Stimulated activated CD4-positive, alpha-beta T cell treated with anti-CD3 and anti-CD28 coated beads, Interleukin-1b, Interleukin-23, amount 100 ng/mL, for 48 hours (primary cell): ENCODE measurements around the gene DHRS7.
A peak's percentile ranks its signal among the peaks of the same experiment; 100 is the strongest.

Experiments used
- DNase-seq: peaks from one replicate; pipeline ENCODE4 v3.0.0-alpha.2; 2020

DHRS7 gene

GRCh38 chr14:60164712-60165546 lies at the start of gene DHRS7:
Gene DHRS7, minus strand, starts transcription at chr14:60165398. Its CDS starts 89 bp downstream, at chr14:60165309.
- DNase-seq: peak; percentile 64

GRCh38 chr14:60214415-60215126 lies 49.4 kb upstream of the DHRS7 start:
- no peak for DNase-seq

- DNase-seq: no peak
These were observed 48.8 kb upstream of the DHRS7 start for GRCh38 chr14:60214003-60214402.

GRCh38 chr14:60212503-60213371 lies 47.5 kb upstream of the DHRS7 start:
- DNase-seq: no peak

- DNase-seq: no peak
These were observed 46.0 kb upstream of the DHRS7 start for GRCh38 chr14:60211153-60211552.

GRCh38 chr14:60210703-60211102 lies 45.5 kb upstream of the DHRS7 start:
- no peak for DNase-seq

GRCh38 chr14:60206837-60207533 lies 41.8 kb upstream of the DHRS7 start:
- no peak for DNase-seq

GRCh38 chr14:60206249-60206670 lies 41.1 kb upstream of the DHRS7 start:
- no peak for DNase-seq

- no peak for DNase-seq
These were observed 39.9 kb upstream of the DHRS7 start for GRCh38 chr14:60204843-60205774.

- DNase-seq: no peak
These were observed 39.1 kb upstream of the DHRS7 start for GRCh38 chr14:60204104-60204842.

GRCh38 chr14:60199321-60199720 lies 34.1 kb upstream of the DHRS7 start:
- DNase-seq: no peak

- DNase-seq: no peak
These were observed 32.6 kb upstream of the DHRS7 start for GRCh38 chr14:60197629-60198303.

GRCh38 chr14:60196291-60196690 lies 31.1 kb upstream of the DHRS7 start:
- DNase-seq: no peak

- DNase-seq: no peak
These were observed 30.1 kb upstream of the DHRS7 start for GRCh38 chr14:60195179-60195810.

GRCh38 chr14:60189923-60190840 lies 25.0 kb upstream of the DHRS7 start:
- DNase-seq: no peak

GRCh38 chr14:60188696-60189095 lies 23.5 kb upstream of the DHRS7 start:
- DNase-seq: no peak

- no peak for DNase-seq
These were observed 22.9 kb upstream of the DHRS7 start for GRCh38 chr14:60188115-60188514.

- no peak for DNase-seq
These were observed 19.8 kb upstream of the DHRS7 start for GRCh38 chr14:60184905-60185555.
